Islet precursor cell (in vitro differentiated cells): ENCODE results near the gene C2CD2.

Source experiments
- DNase-seq: peaks from one replicate; pipeline ENCODE4 v3.0.0-alpha.2; 2018

Gene C2CD2

GRCh38 chr21:41836166-41837015, 117.4 kb downstream of the C2CD2 start:
- no peak for DNase-seq

DNA sequence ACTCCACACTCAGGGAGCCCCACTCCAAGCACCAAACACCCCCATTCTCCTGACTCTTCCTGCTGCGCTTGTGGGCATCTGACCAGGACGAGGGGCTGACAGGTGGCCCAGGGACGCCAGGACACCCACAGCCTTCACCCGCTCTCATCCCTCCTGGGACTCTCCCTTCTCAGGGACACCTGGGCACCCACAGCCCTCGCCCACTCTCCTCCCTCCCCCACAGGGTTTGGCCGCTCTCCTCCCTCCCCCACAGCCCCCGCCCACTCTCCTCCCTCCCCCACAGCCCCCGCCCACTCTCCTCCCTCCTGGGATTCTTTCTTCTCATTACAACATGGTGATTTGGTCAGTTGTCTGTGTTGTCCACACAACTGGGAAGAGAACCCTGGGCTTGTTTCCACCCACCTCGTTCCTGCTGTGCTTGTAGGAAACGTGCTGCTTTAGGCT, 118.1 kb downstream of the C2CD2 start:
- DNase-seq, result no peak
